Stimulated activated CD8-positive, alpha-beta memory T cell treated with anti-CD3 and anti-CD28 coated beads, Interleukin-2, amount 100 ng/mL, for 1 hour (primary cell): ENCODE measurements around the gene CCDC184.
"Not testable (repeated sequence)": the region's sequence is repeated elsewhere in the genome, so short reads cannot be mapped to it uniquely, and the experiment has no call there.

ENCODE experiments used
- DNase-seq, 2 donors: peaks; one replicate each; pipeline ENCODE4 v3.0.0-alpha.2; 2020; ENCODE audit warnings: low read depth in 2 of 2

Gene CCDC184

GRCh38 chr12:48183091-48183875, at the start of gene CCDC184:
TSS of gene CCDC184 (plus strand) at chr12:48183644. CDS start at chr12:48184123, 479 bp downstream.
- DNase-seq = peak; percentile 51 to 52

- no peak for DNase-seq
Observed at GRCh38 chr12:48135027-48135426, 48.4 kb upstream of the CCDC184 start.

GRCh38 chr12:48142818-48143674, 40.4 kb upstream of the CCDC184 start:
- DNase-seq = no peak

GRCh38 chr12:48143898-48144297, 39.5 kb upstream of the CCDC184 start:
- no peak for DNase-seq

DNA sequence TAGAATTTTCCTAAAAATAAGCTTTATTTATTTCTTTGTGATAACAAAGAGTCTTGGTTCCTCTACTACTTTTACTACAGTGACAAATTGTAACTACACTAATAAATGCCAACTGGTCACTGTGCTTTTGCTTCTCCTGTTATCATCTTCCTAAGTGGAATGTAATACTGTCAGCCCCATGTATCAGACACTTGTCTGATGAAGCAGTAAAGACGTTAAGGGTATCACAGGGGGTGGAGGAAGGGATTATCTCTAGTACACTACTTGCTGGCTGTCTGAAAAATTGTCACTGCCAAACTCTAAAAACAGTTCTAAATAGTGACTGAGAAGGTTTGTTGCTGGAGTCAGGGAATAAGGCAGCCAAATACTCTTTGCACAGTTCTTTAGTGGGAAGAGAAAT, 37.5 kb upstream of the CCDC184 start:
- no peak for DNase-seq

DNA sequence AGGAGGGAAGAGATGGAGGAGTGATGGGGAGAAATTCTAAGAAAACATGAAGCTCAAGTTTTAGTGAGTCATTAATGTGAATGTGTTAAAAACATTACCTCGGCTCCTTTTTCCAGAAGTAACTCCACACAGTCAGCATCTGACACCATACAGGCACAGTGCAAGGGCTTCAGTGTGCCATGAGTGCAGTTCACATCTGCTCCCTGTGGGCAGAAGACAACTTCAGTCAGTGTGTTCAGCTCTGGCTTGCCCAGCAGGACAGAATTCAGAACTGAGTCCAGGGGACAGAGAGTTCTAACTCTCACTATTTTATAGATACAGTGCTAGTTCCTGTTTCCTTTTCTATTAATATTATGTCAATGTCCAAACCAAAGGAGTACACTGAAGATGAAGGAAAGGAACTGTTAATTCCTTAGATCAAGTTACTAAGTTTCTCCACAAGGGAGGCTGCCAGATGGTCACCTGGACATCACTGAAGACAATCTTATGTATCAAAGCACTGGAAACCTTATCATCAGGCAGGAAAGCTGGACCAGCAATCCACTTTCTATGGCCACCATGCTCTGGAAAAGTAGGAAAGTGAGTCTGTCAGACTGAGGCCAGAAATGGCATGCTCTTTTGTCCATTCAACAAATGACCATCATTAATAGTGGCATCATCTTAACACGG, 32.2 kb upstream of the CCDC184 start:
- DNase-seq = no peak

DNA sequence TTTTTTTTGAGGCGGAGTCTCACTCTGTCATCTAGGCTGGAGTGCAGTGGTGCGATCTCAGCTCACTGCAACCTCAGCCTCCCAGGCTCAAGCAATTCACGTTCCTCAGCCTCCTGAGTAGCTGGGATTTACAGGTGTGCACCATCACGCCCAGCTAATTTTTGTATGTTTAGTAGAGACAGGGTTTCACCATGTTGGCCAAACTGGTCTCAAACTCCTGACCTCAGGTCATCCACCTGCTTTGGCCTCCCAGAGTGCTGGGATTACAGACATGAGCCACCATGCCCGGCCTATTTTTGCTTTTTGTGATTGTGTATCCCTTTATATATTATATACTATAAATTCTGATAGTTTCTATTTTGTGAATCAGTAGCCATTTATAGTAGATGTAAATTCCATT, 27.7 kb upstream of the CCDC184 start:
- not testable (repeated sequence) for DNase-seq

GRCh38 chr12:48156652-48157017, 26.8 kb upstream of the CCDC184 start:
- no peak for DNase-seq

GRCh38 chr12:48157018-48157888, 26.2 kb upstream of the CCDC184 start, which contains the start of gene ASB8:
TSS of gene ASB8 (minus strand) at chr12:48157515. CDS start at chr12:48153496, 4,019 bp downstream.
- peak; percentile 99 for DNase-seq

- no peak for DNase-seq
Observed at GRCh38 chr12:48157889-48158370, 25.5 kb upstream of the CCDC184 start.

DNA sequence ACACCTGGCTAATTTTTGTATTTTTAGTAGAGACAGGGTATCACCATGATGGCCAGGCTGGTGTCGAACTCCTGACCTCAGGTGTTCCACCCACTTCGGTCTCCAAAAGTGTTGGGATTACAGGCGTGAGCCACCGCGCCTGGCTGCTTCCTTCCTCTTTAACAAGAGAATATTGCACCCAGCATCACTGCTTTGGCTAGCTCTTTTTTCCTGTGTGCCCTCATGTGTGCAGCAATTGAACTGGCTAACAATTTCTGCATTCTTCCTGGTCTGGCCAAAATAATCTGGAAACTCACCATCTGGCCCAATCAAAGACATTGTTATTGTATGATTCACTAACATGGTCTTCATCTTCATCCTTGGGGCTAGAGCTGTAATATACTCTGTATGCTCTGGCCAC, 23.4 kb upstream of the CCDC184 start:
- no peak for DNase-seq

- DNase-seq = no peak
Observed at GRCh38 chr12:48160807-48161206, 22.6 kb upstream of the CCDC184 start.

DNA sequence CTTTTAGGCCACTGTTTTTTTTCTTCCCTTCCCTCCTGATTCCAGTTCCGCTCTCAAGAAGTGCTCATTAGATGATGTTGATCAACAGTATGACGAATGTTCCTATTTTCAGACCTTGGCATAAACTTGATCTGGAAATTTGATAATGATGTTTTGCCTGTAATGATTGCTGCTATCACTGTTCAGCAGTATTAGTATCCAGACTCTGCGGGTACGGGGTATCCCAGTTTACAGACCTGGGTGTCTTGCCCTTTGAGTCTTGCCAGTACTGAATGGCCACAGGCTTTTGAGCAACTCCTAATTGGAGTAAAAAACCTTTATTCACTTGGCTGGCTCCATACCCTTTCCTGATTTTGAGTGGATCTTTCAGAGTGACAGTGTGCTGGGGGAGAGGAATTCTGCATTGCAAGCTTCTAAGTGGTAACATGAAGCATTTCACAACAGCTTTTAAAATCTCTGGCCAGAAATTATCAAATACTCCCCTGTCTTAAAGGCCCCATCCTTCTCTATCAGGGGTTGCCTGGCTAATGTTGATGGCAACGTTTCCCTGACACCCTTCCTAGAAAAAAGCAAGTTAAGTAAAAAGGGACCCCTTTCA, 20.2 kb upstream of the CCDC184 start:
- DNase-seq = no peak

GRCh38 chr12:48164451-48164850, 19.0 kb upstream of the CCDC184 start:
- no peak for DNase-seq

DNA sequence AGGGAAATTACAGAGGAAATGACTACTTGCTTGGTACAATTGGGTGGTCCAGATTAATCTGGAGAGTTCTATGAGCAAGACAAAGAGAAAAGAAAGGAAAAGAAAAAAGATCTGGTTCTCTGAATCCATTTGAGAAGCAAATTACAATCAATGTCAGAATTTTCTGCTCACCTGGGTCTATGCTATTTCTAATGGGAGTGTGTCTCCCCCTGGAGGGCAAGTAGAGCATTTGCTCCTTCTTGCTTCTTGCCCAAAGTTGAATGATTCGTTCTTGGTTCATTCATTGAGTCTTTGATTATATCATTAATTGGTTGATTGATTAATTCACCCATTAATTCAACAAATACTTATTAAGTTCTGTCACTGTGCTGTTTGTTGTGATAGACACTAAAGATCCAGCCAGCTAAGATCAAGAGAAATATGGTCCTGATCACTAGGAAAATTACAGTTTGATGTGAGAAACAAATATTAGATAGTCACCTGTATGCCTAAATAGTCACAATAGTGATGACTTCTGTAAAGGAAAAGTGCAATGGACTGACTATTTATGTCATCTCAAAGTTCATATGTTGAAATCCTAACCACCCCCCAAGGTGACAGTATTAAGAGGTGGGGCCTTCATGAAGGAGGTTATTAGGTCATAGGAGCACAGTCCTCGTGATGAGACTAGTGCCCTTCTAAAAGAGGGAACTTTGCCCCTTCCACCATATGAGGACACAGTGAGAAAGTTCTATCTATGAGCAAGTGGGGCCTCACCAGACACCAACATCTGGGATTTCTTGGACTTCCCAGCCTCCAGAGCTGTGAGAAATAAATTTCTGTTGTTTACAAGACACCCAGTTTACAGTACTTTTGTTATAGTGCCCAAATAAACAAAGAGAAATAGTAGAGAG, 18.1 kb upstream of the CCDC184 start:
- DNase-seq = no peak

DNA sequence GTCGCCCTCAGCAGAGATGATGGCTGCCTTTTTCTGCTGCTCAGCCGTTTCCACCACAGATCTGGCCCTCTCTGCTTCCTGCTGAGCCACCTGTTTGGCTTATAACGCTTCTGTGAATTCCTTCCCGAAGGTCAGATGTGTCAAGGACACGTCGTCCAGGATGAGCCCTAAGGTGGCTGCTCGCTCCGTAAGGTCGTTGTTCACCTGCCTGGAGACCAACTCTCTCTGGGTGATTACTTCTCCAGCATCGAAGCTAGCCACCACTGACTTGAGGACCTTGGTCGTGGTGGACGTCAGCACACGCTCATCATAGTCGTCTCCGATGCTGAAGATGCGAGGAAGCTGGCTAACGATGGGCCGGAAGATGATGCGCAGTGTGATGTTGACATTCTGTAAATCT, 14.4 kb upstream of the CCDC184 start:
- DNase-seq = no peak

- no peak for DNase-seq
Observed at GRCh38 chr12:48175613-48176416, 7.6 kb upstream of the CCDC184 start.

- no peak for DNase-seq
Observed at GRCh38 chr12:48176417-48176751, 7.1 kb upstream of the CCDC184 start.

- no peak for DNase-seq
Observed at GRCh38 chr12:48177982-48178381, 5.5 kb upstream of the CCDC184 start.
